WI38 (cell line): ENCODE results near the gene NAGK.
"Not testable (repeated sequence)": the region's sequence is repeated elsewhere in the genome, so short reads cannot be mapped to it uniquely, and the experiment has no call there.

Experiments
- H3K4me3 ChIP-seq: 2 replicates; pipeline ENCODE4 v1.5.1; 2011; ENCODE audit warnings: low read depth, mild to moderate bottlenecking, control low read depth, low read length
- CTCF ChIP-seq: IDR thresholded peaks from 2 replicates; pipeline ENCODE4 v1.5.1; 2012; ENCODE audit warnings: low read depth, mild to moderate bottlenecking, control low read depth, low read length

The NAGK gene

DNA sequence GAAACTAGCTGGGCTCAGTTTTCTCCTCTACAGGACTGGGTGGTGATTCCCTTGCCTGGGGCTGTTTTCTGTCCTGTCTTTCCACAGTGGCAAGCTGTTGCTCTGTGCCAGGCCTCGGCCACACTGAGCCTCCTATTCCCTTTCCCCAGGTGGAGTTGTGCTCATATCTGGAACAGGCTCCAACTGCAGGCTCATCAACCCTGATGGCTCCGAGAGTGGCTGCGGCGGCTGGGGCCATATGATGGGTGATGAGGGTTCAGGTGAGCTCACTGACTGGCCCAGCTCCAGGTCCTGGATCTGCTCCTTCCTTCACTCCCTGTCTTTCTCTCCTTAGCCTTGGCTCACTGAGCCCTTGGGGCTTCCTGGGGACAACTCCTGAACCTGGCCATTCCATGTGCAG, 4.0 kb downstream of the NAGK start:
- H3K4me3 ChIP-seq, result no peak overlapping the region
- TF ChIP-seq CTCF, result no peak

DNA sequence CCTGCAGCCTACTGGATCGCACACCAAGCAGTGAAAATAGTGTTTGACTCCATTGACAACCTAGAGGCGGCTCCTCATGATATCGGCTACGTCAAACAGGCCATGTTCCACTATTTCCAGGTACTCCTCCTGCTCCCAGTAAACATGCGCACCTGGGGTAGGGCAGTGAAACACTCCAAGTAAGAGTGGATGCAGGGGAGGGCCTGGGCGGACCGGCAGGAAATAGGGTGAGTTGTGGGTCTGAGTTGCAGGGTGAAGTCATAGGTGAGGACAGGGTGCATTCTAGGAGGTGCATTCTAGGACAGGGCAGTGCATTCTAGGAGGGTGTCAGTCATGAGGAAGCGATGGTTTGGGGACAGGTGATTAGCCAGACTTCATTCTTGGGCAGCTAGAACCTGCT, 5.0 kb downstream of the NAGK start:
- TF ChIP-seq CTCF, result no peak
- no peak overlapping the region for H3K4me3 ChIP-seq

GRCh38 chr2:71074893-71075395, 6.5 kb downstream of the NAGK start:
- no peak overlapping the region for H3K4me3 ChIP-seq
- no peak for TF ChIP-seq CTCF

- TF ChIP-seq CTCF, result no peak
- H3K4me3 ChIP-seq, result no peak overlapping the region
Measured at GRCh38 chr2:71078624-71079023, 10.2 kb downstream of the NAGK start.

DNA sequence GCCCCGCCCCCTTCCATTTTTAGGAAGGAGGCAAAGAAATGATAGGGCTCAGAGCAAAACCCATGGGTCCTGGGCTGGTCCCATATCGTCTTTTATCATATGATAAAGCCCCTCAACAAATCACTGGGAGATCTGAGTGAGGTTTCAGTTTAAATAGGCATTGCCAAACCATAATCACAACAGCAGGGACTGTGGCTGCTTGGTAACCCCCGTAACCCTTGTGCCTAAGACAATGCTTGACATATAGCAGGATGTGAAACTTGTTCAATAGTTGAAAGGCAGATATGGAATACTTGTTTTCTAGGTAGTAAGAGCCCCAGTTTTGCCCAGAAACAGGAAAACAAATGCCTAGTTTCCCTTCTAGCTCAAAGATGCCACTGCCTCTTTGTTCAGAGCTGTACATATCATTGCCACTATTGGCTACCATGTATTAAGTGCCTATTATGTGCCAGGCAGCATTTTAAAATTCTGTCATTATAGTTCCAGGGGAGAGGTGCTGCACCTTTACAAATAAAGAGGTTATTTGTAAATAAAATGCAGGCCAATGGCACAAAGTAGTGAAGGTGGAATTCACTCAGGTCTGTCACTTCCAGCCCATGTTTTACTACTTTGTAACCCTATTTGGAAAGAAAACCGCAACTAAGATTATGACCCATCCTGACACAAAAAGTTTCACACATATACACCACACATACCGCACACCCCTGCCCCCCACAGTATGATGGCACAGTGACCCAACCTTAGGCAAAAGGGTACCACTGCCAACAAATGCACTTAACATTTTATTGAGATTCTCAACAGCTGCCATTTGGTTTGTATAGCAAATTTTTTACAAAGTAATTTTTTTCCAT, 14.2 kb downstream of the NAGK start:
- H3K4me3 ChIP-seq, result no peak overlapping the region
- TF ChIP-seq CTCF, result no peak

- H3K4me3 ChIP-seq, result not testable (repeated sequence)
Measured at GRCh38 chr2:71083297-71083696, 14.8 kb downstream of the NAGK start.

GRCh38 chr2:71083752-71084312, 15.4 kb downstream of the NAGK start:
- H3K4me3 ChIP-seq, result not testable (repeated sequence)

GRCh38 chr2:71085325-71086003, 17.0 kb downstream of the NAGK start:
- H3K4me3 ChIP-seq, result not testable (repeated sequence)

- H3K4me3 ChIP-seq, result not testable (repeated sequence)
Measured at GRCh38 chr2:71089475-71089874, 21.0 kb downstream of the NAGK start.

DNA sequence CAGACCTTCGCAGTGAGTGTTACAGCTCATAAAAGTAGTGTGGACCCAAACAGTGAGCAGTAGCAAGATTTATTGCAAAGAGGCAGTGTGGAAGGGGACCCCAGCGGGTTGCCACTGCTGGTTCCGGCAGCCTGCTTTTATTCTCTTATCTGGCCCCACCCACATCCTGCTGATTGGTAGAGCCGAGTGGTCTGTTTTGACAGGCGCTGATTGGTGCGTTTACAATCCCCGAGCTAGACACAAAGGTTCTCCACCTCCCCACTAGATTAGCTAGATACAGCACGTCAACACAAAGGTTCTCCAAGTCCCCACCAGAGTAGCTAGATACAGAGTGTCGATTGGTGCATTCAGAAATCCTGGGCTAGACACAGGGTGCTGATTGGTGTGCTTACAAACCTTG, 23.4 kb downstream of the NAGK start:
- H3K4me3 ChIP-seq, result not testable (repeated sequence)

- H3K4me3 ChIP-seq, result not testable (repeated sequence)
Measured at GRCh38 chr2:71092491-71093260, 24.2 kb downstream of the NAGK start.
